CD4-positive, alpha-beta T cell treated with Interleukin-6 at 100 ng/mL for 8 hours (primary cell): ENCODE results near the gene NDUFA11.
"Not testable (repeated sequence)": the region's sequence is repeated elsewhere in the genome, so short reads cannot be mapped to it uniquely, and the experiment has no call there.

Source experiments
- DNase-seq: peaks from one replicate; pipeline ENCODE4 v3.0.0-alpha.2; 2020; ENCODE audit warnings: mixed read lengths, low spot score

The NDUFA11 gene

DNA sequence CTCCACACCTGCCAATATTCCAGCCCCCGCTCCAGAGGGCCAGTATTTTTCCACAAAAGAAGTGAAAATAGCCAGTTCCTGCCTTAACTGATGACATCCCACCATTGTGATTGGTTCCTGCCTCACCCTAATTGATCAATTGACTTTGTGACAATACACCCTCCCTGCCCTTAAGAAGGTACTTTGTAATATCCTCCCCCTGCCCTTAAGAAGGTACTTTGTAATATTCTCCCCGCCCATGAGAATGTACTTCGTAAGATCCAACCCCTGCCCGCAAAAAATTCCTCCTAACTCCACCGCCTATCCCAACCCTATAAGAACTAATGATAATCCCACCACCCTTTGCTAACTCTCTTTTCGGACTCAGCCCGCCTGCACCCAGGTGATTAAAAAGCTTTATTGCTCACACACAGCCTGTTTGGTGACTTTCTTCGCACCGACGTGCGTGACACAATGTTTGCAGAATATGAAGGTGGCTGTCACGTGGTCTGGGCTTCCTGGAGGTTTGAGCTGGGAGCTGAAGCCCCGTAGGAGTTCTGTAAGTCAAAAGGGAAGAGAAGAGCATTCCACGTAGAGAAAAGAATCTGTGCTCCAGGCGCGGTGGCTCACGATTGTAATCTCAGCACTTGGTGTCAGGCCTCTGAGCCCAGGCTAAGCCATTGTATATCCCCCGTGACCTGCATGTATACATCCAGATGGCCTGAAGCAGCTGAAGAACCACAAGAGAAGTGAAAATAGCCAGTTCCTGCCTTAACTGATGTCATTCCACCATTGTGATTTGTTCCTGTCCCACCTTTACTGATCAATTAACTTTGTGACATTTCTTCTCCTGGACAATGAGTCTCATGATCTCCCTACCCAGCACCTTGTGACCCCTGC is 46.1 kb downstream of the NDUFA11 start:
- DNase-seq = no peak

DNA sequence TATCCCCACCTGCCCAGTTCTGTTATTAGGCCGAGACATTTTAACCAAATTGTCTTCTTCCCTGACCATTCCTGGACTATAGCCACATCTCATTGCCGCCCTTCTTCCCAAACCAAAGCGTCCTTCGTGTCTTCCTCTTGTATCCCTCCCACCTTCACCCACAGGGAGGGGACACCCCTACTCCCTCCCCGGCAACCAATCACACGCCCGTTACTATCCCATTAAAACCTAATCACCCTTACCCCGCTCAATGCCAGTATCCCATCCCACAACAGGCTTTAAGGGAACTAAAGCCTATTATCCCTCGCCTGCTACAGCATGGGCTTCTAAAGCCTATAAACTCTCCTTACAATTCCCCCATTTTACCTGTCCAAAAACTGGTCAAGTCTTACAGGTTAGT is 48.4 kb downstream of the NDUFA11 start:
- not testable (repeated sequence) for DNase-seq

DNA sequence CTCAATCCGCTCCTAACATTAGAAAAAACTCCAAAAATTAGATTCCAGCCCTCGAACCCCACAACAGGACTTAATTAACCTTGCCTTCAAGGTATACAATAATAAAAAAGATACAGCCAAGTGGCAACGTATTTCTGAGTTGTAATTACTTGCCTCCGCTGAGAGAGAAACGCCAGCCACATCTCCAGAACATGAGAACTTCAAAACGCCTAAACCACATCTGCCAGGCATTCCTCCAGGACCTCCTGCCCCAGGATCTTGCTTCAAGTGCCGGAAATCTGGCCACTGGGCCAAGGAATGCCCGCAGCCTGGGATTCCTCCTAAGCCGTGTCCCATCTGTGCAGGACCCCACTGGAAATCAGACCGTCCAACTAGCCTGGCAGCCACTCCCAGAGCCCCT is 49.5 kb downstream of the NDUFA11 start:
- not testable (repeated sequence) for DNase-seq

DNA sequence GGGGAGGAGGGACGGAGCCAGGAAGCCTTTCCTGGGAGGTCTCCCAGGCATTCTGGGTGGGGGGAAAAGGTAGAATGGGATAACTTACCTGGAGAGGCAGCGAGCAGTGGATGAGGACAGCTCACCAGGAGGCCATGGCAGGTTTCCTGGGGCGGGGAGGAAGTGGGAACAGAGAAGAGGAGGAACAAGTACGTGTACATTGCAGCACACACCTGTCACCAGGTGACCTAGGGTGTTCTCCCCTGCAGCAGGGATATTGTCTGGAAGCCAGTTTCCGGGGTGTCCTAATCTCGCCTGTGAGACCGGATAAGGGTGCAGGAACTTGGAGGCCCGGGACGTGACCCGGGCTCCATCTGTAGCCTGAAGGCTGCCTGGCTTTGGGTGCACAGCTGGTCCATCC is 52.3 kb downstream of the NDUFA11 start, which contains the start of gene FUT3:
Gene FUT3 (minus strand): TSS at position 148 of the 400 bp plus-strand sequence.
- no peak for DNase-seq

DNA sequence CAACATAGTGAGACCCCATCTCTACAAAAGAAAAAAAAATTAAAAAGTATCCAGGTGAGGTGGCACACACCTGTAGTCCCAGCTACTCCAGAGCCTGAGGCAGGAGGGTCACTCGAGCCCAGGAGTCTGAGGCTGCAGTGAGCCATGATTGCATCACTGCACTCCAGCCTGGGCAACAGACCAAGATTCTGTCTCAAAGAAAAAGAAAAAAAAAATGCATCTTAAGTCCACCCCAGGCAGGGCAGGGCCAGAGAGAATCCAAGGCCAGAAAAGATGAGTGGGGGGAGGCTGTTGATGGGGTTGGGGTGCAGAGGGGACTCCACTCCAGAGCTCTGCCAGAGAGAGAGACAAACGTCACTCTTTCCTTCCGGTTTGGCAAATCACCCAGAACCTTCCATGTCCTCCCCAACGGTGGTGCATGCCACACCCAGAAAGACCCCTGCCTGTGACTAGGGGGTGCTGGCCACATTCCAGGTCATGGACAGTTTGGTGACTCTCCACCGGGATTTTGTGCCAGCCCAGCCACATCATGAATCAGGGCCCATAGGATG is 52.8 kb downstream of the NDUFA11 start:
- no peak for DNase-seq

DNA sequence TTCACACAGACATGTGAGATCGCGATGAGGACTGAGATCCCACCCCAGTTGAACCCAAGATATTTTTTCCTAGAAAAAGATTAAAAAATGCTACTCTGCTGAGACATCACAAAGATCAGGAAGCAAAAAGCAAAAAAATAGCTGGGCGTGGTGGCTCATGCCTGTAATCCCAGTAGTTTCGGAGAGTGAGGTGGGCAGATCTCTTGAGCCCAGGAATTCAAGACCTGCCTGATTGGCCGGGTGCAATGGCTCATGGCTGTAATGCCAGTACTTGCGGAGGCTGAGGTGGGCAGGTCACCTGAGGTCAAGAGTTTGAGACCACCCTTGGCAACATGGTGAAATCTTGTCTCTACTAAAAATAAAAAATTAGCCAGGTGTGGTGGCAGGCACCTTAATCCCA is 53.4 kb downstream of the NDUFA11 start:
- DNase-seq = no peak

- not testable (repeated sequence) for DNase-seq
Observed at GRCh38 chr19:5848621-5849020, 55.0 kb downstream of the NDUFA11 start.

DNA sequence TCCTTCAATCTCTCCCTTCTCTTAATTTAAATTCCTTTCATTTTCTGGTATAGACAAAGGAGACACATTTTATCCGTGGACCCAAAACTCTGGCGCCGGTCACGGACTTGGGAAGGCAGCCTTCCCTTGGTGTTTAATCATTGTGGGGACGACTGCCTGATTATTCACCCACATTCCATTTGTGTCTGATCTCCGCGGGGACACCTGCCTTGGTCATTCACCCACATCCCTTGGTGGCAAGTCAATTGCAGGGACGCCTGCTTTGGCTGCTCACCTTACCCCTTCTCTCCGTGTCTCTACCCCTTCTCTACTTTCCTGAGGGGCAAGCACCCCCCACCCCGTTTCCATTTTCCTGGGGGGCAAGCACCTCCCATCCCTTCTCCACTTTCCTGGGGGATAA is 55.7 kb downstream of the NDUFA11 start:
- not testable (repeated sequence) for DNase-seq
